Fibroblast of upper back skin (primary cell): ENCODE measurements around the gene PCDHGA10.
"Not testable (repeated sequence)": the region's sequence is repeated elsewhere in the genome, so short reads cannot be mapped to it uniquely, and the experiment has no call there.

ENCODE experiments used
- DNase-seq: peaks from one replicate; pipeline ENCODE4 v3.0.0-alpha.2; 2013

The PCDHGA10 gene

DNA sequence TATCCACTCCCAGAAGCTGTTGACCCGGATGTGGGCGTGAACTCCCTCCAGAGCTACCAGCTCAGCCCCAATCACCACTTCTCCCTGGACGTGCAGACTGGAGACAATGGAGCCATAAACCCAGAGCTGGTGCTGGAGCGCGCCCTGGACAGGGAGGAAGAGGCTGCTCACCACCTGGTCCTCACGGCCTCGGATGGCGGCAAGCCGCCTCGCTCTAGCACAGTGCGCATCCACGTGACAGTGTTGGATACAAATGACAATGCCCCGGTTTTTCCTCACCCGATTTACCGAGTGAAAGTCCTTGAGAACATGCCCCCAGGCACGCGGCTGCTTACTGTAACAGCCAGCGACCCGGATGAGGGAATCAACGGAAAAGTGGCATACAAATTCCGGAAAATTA lies 19.5 kb upstream of the PCDHGA10 start:
- no peak for DNase-seq

DNA sequence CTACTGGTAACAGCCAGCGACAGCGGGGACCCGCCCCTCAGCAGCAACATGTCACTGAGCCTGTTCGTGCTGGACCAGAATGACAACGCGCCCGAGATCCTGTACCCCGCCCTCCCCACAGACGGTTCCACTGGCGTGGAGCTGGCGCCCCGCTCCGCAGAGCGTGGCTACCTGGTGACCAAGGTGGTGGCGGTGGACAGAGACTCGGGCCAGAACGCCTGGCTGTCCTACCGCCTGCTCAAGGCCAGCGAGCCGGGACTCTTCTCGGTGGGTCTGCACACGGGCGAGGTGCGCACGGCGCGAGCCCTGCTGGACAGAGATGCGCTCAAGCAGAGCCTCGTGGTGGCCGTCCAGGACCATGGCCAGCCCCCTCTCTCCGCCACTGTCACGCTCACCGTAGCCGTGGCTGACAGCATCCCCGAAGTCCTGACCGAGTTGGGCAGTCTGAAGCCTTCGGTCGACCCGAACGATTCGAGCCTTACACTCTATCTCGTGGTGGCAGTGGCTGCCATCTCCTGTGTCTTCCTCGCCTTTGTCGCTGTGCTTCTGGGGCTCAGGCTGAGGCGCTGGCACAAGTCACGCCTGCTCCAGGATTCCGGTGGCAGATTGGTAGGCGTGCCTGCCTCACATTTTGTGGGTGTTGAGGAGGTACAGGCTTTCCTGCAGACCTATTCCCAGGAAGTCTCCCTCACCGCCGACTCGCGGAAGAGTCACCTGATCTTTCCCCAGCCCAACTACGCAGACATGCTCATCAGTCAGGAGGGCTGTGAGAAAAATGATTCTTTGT lies 18.2 kb upstream of the PCDHGA10 start:
- DNase-seq, result not testable (repeated sequence)

- DNase-seq, result peak; percentile 61
Observed at GRCh38 chr5:141397756-141398551, 14.8 kb upstream of the PCDHGA10 start, which contains the start of gene PCDHGB5. Gene PCDHGB5, plus strand, starts transcription at chr5:141397947. Its CDS starts 181 bp downstream, at chr5:141398128.

- no peak for DNase-seq
Observed at GRCh38 chr5:141398608-141399007, 14.2 kb upstream of the PCDHGA10 start.

DNA sequence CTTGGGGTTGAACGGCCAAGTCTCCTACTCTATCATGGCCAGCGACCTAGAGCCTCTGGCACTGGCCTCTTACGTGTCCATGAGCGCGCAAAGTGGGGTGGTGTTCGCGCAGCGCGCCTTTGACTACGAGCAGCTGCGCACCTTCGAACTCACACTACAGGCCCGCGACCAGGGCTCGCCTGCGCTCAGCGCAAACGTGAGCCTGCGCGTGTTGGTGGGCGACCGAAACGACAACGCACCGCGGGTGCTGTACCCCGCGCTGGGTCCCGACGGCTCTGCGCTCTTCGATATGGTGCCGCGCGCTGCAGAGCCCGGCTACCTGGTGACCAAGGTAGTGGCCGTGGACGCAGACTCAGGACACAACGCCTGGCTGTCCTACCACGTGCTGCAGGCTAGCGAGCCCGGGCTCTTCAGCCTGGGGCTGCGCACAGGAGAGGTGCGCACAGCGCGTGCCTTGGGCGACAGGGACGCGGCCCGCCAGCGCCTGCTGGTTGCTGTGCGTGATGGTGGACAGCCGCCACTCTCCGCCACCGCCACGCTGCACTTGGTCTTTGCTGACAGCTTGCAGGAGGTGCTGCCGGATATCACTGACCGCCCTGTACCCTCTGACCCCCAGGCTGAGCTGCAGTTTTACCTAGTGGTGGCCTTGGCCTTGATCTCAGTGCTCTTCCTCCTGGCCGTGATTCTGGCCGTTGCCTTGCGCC lies 13.1 kb upstream of the PCDHGA10 start:
- DNase-seq, result no peak

GRCh38 chr5:141402553-141403243 lies 10.1 kb upstream of the PCDHGA10 start, which contains the start of gene PCDHGA9:
Gene PCDHGA9, plus strand, starts transcription at chr5:141402778. Its CDS starts 175 bp downstream, at chr5:141402953.
- DNase-seq, result peak; percentile 30

DNA sequence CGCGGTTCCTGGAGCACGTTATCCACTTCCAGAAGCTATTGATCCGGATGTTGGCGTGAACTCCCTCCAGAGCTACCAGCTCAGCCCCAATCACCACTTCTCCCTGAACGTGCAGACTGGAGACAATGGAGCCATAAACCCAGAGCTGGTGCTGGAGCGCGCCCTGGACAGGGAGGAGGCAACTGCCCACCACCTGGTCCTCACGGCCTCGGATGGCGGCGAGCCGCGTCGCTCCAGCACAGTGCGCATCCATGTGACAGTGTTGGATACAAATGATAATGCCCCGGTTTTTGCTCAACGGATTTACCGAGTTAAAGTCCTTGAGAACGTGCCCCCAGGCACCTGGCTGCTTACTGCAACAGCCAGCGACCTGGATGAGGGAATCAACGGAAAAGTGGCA lies 9.4 kb upstream of the PCDHGA10 start:
- no peak for DNase-seq

DNA sequence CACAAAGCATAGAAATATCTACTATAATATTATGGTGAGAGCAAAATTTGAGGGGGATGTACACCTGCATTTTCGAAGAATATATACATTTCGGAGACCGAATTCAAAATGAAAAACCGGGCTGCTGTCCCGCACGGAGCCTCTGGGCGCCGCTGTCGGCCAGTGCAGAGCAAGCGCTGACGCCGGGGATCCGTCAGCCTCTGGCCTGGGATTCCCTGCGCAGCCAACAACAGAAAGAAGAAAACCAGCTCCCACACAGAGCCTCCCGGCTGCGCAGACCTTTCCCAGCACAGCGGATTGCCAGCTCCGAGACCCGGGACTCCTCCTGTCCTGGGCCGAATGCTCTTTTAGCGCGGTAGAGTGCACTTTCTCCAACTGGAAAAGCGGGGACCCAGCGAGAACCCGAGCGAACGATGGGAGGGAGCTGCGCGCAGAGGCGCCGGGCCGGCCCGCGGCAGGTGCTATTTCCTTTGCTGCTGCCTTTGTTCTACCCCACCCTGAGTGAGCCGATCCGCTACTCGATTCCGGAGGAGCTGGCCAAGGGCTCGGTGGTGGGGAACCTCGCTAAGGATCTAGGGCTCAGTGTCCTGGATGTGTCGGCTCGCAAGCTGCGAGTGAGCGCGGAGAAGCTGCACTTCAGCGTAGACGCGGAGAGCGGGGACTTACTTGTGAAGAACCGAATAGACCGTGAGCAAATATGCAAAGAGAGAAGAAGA lies 4.8 kb upstream of the PCDHGA10 start, which contains the start of gene PCDHGB6:
TSS of gene PCDHGB6 (plus strand) at position 232 of the 716 bp plus-strand sequence. CDS start at position 414, 182 bp downstream.
- not testable (repeated sequence) for DNase-seq

DNA sequence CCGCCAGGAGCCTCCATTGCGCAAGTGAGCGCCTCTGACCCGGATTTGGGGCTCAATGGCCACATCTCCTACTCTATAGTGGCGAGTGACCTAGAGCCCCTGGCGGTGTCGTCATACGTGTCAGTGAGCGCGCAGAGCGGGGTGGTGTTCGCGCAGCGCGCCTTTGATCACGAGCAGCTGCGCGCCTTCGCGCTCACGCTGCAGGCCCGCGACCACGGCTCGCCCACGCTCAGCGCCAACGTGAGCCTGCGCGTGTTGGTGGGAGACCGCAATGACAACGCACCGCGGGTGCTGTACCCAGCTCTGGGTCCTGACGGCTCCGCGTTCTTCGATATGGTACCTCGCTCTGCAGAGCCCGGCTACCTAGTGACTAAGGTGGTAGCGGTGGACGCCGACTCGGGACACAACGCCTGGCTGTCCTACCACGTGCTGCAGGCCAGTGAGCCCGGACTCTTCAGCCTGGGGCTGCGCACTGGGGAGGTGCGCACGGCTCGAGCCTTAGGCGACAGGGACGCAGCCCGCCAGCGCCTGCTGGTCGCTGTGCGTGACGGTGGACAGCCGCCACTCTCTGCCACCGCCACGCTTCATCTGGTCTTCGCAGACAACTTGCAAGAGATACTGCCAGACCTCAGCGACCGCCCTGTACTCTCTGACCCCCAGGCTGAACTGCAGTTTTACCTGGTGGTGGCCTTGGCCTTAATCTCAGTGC lies 3.0 kb upstream of the PCDHGA10 start:
- no peak for DNase-seq

DNA sequence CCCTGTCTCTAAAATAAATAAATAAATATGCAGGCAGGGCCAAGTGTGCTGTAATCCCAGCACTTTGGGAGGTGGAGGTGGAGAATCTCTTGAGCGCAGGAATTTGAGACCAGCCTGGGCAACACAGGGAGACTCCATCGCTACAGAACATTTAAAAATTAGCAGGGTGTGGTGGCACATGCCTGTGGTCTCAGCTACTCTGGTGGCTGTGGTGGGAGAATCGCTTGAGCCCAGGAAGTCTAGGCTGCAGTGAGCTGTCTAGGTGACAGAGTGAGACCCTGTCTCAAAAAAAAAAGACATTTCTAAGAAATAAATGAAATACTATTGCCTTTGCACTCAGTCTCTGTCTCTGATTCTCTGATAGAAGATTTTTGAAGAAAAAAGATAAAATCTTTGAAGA lies 1.2 kb upstream of the PCDHGA10 start:
- DNase-seq, result no peak

GRCh38 chr5:141413540-141414069 lies 818 bp downstream of the PCDHGA10 start:
- DNase-seq, result no peak

DNA sequence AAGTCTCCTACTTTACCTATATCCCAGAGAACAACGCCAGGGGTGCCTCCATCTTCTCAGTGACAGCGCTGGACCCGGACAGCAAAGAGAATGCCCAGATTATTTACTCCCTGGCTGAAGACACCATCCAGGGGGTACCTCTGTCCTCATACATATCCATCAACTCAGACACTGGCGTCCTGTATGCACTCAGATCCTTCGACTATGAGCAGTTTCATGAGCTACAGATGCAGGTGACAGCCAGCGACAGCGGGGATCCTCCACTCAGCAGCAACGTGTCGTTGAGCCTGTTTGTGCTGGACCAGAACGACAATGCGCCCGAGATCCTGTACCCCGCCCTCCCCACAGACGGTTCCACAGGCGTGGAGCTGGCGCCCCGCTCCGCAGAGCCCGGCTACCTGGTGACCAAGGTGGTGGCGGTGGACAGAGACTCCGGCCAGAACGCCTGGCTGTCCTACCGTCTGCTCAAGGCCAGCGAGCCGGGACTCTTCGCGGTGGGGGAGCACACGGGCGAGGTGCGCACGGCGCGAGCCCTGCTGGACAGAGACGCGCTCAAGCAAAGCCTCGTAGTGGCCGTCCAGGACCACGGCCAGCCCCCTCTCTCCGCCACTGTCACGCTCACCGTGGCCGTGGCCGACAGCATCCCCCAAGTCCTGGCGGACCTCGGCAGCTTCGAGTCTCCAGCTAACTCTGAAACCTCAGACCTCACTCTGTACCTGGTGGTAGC lies 1.9 kb downstream of the PCDHGA10 start:
- not testable (repeated sequence) for DNase-seq

- DNase-seq, result not testable (repeated sequence)
Observed at GRCh38 chr5:141415275-141415618, 2.5 kb downstream of the PCDHGA10 start.

DNA sequence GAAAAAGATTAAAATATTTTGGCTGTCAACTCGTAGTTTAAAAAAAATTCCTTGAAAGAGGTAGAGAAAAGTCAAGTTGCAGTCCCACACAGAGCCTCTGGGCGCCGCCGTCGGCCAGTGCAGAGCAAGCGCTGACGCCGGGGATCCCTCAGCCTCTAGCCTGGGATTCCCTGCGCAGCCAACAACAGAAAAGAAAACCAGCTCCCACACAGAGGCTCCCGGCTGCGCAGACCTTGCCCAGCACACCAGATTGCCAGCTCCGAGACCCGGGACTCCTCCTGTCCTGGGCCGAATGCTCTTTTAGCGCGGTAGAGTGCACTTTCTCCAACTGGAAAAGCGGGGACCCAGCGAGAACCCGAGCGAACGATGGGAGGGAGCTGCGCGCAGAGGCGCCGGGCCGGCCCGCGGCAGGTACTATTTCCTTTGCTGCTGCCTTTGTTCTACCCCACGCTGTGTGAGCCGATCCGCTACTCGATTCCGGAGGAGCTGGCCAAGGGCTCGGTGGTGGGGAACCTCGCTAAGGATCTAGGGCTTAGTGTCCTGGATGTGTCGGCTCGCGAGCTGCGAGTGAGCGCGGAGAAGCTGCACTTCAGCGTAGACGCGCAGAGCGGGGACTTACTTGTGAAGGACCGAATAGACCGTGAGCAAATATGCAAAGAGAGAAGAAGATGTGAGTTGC lies 4.8 kb downstream of the PCDHGA10 start, which contains the start of gene PCDHGB7:
TSS of gene PCDHGB7 (plus strand) at position 184 of the 679 bp plus-strand sequence. CDS start at position 367, 183 bp downstream.
- peak; percentile 80 for DNase-seq

- DNase-seq, result no peak
Observed at GRCh38 chr5:141419074-141419880, 6.5 kb downstream of the PCDHGA10 start.

DNA sequence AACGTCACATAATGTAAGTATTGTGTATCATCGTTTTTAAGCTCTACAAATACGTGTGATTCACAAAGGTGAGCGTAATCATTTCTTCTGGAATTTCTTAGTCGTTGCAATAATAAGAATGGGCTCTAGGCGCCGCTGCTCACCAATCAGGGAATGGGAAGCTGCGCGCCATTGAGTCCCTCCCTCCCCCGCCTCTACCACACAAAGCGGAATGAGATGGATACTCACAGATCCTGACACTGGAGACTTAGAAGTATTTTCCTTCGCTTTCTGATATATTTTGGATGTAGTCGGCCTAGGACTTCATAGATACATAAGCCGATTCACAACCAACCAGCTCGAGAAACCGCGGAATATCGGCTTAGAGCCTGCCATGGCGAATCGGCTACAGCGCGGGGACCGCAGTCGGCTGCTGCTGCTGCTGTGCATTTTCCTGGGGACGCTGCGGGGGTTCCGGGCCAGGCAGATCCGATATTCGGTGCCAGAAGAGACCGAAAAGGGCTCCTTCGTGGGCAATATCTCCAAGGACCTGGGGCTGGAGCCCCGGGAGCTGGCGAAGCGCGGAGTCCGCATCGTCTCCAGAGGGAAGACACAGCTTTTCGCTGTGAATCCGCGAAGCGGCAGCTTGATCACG lies 8.2 kb downstream of the PCDHGA10 start, which contains the start of gene PCDHGA11:
TSS of gene PCDHGA11 (plus strand) at position 197 of the 634 bp plus-strand sequence. CDS start at position 374, 177 bp downstream.
- peak; percentile 67 for DNase-seq

- no peak for DNase-seq
Observed at GRCh38 chr5:141421489-141421855, 8.7 kb downstream of the PCDHGA10 start.
